K562 (cell line): ENCODE data around the gene ZNF668. TPM values are rescaled to one million over a fixed set of nuclear protein-coding genes. Genes with fewer than 3 reads are reported as not detected.

Source experiments
- CHD1 ChIP-seq: fragments of 200-600 bp; sonication (generic); IDR thresholded peaks from one replicate; pipeline ENCODE4 v1.6.1; 2012; ENCODE audit warnings: mild to moderate bottlenecking, moderate library complexity, low read length, inconsistent platforms
- CREBBP ChIP-seq: IDR thresholded peaks from one replicate; pipeline ENCODE4 v1.6.1; 2012; ENCODE audit warnings: low read depth, mild to moderate bottlenecking, control low read depth, inconsistent platforms, low read length
- GATA2 ChIP-seq: sonication (generic); formaldehyde crosslinking; IDR thresholded peaks from 2 replicates; pipeline ENCODE4 v1.4.0; 2020; ENCODE audit warnings: mild to moderate bottlenecking, missing genetic modification reagents
- HCFC1 ChIP-seq: IDR thresholded peaks from 2 replicates; pipeline ENCODE4 v1.6.1; 2012; ENCODE audit warnings: low read depth, low read length, improper control_type of control experiment
- NBN ChIP-seq: fragments of 450-650 bp; IDR thresholded peaks from 2 replicates; pipeline ENCODE4 v1.6.1; 2016; ENCODE audit warnings: low read depth, mild to moderate bottlenecking
- NR2C2 ChIP-seq, 2 experiments: fragments of 200-800 bp in 1 of 2; sonication (Bioruptor generic) in 1 of 2; sonication (generic) in 1 of 2; formaldehyde crosslinking in 1 of 2; IDR thresholded peaks; 2 replicates each; pipeline versions ENCODE4 v1.6.1 to v1.8.0; 2016 to 2022; ENCODE audit warnings: mild to moderate bottlenecking in 1 of 2, missing compliant biosample characterization in 1 of 2, missing genetic modification characterization in 1 of 2, missing genetic modification reagents in 1 of 2
- SRF ChIP-seq, 2 experiments: fragments of 250-450, 450-650 bp in 1 of 2; sonication (Bioruptor Pico) in 1 of 2; sonication (generic) in 1 of 2; formaldehyde crosslinking; IDR thresholded peaks; 2 replicates each; pipeline versions ENCODE4 v1.5.0 to v1.5.1; 2020 to 2022; ENCODE audit warnings: mild to moderate bottlenecking in 1 of 2, missing genetic modification reagents in 1 of 2
- polyA plus RNA-seq, 8 experiments: library from polyadenylated mRNA; depleted of rRNA in 4 of 8; stranded (reverse) in 5 of 8; unstranded in 3 of 8; fragments of >200 nt; fragmentation: Nextera tagmentation in 2 of 8; fragmentation: Illumina TruSeq in 1 of 8; extraction: Ambion mirVana in 2 of 8; extraction: Trizol in 1 of 8; gene quantifications; 2 replicates each; pipeline versions ENCODE4 v1.2.1 to v1.2.3, GENCODE V29; 2011 to 2014; ENCODE audit warnings: inconsistent platforms in 1 of 8, missing spikeins in 1 of 8
- total RNA-seq, 7 experiments: library from RNA; depleted of rRNA in 6 of 7; stranded (reverse); fragments of >200 nt in 6 of 7; fragmentation: Illumina TruSeq in 2 of 7; extraction: Trizol in 2 of 7; gene quantifications; 2 replicates each; pipeline versions ENCODE4 v1.2.1 to v1.2.3, GENCODE V29; 2011 to 2021; ENCODE audit warnings: low replicate concordance in 1 of 7
- TF ChIP-seq, protein P1 (sequence below), 2 experiments: IDR thresholded peaks; 2 replicates each; pipeline ENCODE4 v1.6.1; 2011; ENCODE audit warnings: borderline replicate concordance in 1 of 2, control low read depth in 1 of 2, low read depth in 1 of 2, low read length in 1 of 2, mild to moderate bottlenecking in 1 of 2, mixed read lengths in 1 of 2, moderate library complexity in 1 of 2; ENCODE audit not compliant: insufficient read depth in 1 of 2, insufficient read length in 1 of 2, poor library complexity in 1 of 2, severe bottlenecking in 1 of 2; ENCODE audit errors: extremely low read depth in 1 of 2
- TF ChIP-seq, protein P2 (sequence below), 2 experiments: fragments of 450-650 bp; IDR thresholded peaks; 2 replicates each; pipeline ENCODE4 v1.6.1; 2016
- TF ChIP-seq, protein P3 (sequence below): sonication (generic); formaldehyde crosslinking; IDR thresholded peaks from 2 replicates; pipeline ENCODE4 v1.8.1; 2022; ENCODE audit warnings: missing genetic modification reagents
- TF ChIP-seq, protein P4 (sequence below): sonication (generic); formaldehyde crosslinking; IDR thresholded peaks from 2 replicates; pipeline ENCODE4 v1.8.0; 2022; ENCODE audit warnings: missing genetic modification reagents, mild to moderate bottlenecking, borderline replicate concordance
- TF ChIP-seq, protein P5 (sequence below): sonication (generic); formaldehyde crosslinking; IDR thresholded peaks from 2 replicates; pipeline ENCODE4 v1.8.0; 2023; ENCODE audit warnings: mild to moderate bottlenecking, missing genetic modification reagents
- TF ChIP-seq, protein P6 (sequence below): fragments of 250-450 bp; sonication (Bioruptor Pico); IDR thresholded peaks from 2 replicates; pipeline ENCODE4 v1.5.0; 2020; ENCODE audit warnings: mild to moderate bottlenecking

Gene ZNF668
- total and polyA plus RNA-seq, 9 of the 15 experiments (the other 6 are each of a cell fraction or from before 2014, with no cell fraction given): 0.04 to 15.3 (median 3.8) TPM; not detected in 1

DNA sequence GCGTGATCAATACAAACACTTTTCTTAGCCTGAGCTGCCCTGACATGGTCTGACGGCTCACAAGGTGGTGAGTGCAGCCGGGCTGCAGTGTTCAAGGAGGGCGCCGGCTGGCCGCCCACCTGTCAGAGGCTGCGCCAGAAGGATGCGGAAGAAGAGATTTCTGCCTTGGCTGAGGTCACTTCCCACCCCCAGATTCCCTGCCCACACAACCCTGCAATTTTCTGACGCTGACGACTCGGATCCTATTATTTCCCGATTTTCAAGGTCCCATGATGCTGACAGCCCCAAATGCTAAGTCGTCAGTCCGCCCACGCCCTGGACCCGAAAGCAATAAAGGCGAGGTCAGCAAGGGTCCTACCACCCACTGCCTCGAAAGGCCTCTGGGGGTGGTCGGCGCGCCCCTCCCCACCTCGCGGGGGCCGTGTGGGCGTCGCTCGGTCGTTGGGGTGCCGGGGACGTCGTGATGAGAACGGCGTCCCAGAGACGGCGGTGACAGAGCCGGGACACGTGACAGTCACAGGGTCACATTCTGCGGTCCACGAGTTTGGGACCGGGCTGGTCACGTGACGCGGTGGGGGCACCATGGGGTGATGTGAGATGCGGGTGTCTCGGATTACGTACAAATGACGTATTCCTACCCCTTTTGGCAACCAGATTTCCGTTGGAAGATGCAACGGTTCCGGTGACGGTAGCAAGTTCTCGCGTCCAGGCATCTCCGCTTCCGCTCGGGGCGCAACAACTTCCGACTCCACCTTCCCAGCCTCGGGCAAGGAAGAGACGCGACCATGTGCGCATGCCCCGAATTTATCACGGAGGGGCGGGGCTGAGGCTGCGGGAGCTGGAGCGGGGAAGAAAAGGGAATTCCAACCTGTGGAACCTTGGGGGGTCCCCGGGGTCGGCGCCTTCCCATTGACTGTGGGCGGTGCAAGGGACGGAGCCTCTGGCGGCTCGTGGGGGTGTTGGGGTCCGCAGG is 41.0 kb downstream of the ZNF668 start, which contains the start of gene STX4 (continued):
- TF ChIP-seq, protein P1, sequence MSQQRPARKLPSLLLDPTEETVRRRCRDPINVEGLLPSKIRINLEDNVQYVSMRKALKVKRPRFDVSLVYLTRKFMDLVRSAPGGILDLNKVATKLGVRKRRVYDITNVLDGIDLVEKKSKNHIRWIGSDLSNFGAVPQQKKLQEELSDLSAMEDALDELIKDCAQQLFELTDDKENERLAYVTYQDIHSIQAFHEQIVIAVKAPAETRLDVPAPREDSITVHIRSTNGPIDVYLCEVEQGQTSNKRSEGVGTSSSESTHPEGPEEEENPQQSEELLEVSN (IDR thresholded peaks at IDR 0.05; ENCODE audit: borderline replicate concordance in 1 of 2, extremely low read depth in 1 of 2, insufficient read depth in 1 of 2, insufficient read length in 1 of 2, low read depth in 1 of 2, low read length in 1 of 2, poor library complexity in 1 of 2, severe bottlenecking in 1 of 2): peak; percentile 96 to 97
- TF ChIP-seq GATA2 (CRISPR knock-in tag): no peak
- peak in 1 of 2 experiments; percentile 90; a peak in 1 of 4 replicates for TF ChIP-seq SRF (CRISPR knock-in tag; IDR thresholded peaks at IDR 0.05)
- TF ChIP-seq HCFC1: peak; percentile 91
- TF ChIP-seq, protein P2, sequence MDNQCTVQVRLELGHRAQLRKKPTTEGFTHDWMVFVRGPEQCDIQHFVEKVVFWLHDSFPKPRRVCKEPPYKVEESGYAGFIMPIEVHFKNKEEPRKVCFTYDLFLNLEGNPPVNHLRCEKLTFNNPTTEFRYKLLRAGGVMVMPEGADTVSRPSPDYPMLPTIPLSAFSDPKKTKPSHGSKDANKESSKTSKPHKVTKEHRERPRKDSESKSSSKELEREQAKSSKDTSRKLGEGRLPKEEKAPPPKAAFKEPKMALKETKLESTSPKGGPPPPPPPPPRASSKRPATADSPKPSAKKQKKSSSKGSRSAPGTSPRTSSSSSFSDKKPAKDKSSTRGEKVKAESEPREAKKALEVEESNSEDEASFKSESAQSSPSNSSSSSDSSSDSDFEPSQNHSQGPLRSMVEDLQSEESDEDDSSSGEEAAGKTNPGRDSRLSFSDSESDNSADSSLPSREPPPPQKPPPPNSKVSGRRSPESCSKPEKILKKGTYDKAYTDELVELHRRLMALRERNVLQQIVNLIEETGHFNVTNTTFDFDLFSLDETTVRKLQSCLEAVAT (IDR thresholded peaks at IDR 0.05): peak in 1 of 2 experiments; percentile 65; a peak in 2 of 4 replicates
- TF ChIP-seq NR2C2 (CRISPR knock-in tag; IDR thresholded peaks at IDR 0.05): peak; percentile 87
- TF ChIP-seq NR2C2 (tag; IDR thresholded peaks at IDR 0.05): peak; percentile 92
- TF ChIP-seq CHD1: peak; percentile 43
- TF ChIP-seq, protein P3, sequence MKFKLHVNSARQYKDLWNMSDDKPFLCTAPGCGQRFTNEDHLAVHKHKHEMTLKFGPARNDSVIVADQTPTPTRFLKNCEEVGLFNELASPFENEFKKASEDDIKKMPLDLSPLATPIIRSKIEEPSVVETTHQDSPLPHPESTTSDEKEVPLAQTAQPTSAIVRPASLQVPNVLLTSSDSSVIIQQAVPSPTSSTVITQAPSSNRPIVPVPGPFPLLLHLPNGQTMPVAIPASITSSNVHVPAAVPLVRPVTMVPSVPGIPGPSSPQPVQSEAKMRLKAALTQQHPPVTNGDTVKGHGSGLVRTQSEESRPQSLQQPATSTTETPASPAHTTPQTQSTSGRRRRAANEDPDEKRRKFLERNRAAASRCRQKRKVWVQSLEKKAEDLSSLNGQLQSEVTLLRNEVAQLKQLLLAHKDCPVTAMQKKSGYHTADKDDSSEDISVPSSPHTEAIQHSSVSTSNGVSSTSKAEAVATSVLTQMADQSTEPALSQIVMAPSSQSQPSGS (CRISPR knock-in tag): peak; percentile 78
- TF ChIP-seq, protein P4, sequence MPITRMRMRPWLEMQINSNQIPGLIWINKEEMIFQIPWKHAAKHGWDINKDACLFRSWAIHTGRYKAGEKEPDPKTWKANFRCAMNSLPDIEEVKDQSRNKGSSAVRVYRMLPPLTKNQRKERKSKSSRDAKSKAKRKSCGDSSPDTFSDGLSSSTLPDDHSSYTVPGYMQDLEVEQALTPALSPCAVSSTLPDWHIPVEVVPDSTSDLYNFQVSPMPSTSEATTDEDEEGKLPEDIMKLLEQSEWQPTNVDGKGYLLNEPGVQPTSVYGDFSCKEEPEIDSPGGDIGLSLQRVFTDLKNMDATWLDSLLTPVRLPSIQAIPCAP (CRISPR knock-in tag): no peak
- TF ChIP-seq CREBBP: no peak
- TF ChIP-seq NBN: peak; percentile 86
- TF ChIP-seq, protein P5, sequence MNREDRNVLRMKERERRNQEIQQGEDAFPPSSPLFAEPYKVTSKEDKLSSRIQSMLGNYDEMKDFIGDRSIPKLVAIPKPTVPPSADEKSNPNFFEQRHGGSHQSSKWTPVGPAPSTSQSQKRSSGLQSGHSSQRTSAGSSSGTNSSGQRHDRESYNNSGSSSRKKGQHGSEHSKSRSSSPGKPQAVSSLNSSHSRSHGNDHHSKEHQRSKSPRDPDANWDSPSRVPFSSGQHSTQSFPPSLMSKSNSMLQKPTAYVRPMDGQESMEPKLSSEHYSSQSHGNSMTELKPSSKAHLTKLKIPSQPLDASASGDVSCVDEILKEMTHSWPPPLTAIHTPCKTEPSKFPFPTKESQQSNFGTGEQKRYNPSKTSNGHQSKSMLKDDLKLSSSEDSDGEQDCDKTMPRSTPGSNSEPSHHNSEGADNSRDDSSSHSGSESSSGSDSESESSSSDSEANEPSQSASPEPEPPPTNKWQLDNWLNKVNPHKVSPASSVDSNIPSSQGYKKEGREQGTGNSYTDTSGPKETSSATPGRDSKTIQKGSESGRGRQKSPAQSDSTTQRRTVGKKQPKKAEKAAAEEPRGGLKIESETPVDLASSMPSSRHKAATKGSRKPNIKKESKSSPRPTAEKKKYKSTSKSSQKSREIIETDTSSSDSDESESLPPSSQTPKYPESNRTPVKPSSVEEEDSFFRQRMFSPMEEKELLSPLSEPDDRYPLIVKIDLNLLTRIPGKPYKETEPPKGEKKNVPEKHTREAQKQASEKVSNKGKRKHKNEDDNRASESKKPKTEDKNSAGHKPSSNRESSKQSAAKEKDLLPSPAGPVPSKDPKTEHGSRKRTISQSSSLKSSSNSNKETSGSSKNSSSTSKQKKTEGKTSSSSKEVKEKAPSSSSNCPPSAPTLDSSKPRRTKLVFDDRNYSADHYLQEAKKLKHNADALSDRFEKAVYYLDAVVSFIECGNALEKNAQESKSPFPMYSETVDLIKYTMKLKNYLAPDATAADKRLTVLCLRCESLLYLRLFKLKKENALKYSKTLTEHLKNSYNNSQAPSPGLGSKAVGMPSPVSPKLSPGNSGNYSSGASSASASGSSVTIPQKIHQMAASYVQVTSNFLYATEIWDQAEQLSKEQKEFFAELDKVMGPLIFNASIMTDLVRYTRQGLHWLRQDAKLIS: peak; percentile 77; the same call in 1 of the 2 replicates
- TF ChIP-seq, protein P6, sequence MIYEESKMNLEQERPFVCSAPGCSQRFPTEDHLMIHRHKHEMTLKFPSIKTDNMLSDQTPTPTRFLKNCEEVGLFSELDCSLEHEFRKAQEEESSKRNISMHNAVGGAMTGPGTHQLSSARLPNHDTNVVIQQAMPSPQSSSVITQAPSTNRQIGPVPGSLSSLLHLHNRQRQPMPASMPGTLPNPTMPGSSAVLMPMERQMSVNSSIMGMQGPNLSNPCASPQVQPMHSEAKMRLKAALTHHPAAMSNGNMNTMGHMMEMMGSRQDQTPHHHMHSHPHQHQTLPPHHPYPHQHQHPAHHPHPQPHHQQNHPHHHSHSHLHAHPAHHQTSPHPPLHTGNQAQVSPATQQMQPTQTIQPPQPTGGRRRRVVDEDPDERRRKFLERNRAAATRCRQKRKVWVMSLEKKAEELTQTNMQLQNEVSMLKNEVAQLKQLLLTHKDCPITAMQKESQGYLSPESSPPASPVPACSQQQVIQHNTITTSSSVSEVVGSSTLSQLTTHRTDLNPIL (CRISPR knock-in tag): peak; percentile 20; the same call in 1 of the 2 replicates
